Subcutaneous abdominal adipose tissue (tissue), 5 donors: ENCODE data around the gene TMEM163.
A peak's percentile ranks its signal among the peaks of the same experiment; 100 is the strongest.
"Not testable (repeated sequence)": the region's sequence is repeated elsewhere in the genome, so short reads cannot be mapped to it uniquely, and the experiment has no call there.

ENCODE experiments used
- H3K27ac ChIP-seq: one replicate; pipeline ENCODE4 v1.7.0; 2013; ENCODE audit warnings: low read depth, mild to moderate bottlenecking, inconsistent platforms, low read length, moderate library complexity
- H3K27me3 ChIP-seq, 5 donors: one replicate each; pipeline ENCODE4 v1.7.0; 2013; ENCODE audit warnings: low read length in 5 of 5, inconsistent platforms in 1 of 5; ENCODE audit not compliant: control insufficient read depth in 5 of 5, insufficient read depth in 4 of 5
- H3K36me3 ChIP-seq, 5 donors: one replicate each; pipeline ENCODE4 v1.7.0; 2013; ENCODE audit warnings: low read length in 5 of 5; ENCODE audit not compliant: control insufficient read depth in 5 of 5, insufficient read depth in 5 of 5
- H3K4me1 ChIP-seq, 5 donors: one replicate each; pipeline ENCODE4 v1.7.0; 2013; ENCODE audit warnings: low read length in 5 of 5, mild to moderate bottlenecking in 3 of 5, moderate library complexity in 1 of 5; ENCODE audit not compliant: control insufficient read depth in 5 of 5, insufficient read depth in 5 of 5
- H3K4me3 ChIP-seq, 5 donors: one replicate each; pipeline ENCODE4 v1.7.0; 2013; ENCODE audit warnings: low read length in 5 of 5, low read depth in 1 of 5
- H3K9ac ChIP-seq, 5 donors: one replicate each; pipeline ENCODE4 v1.7.0; 2013; ENCODE audit warnings: low read length in 5 of 5, mild to moderate bottlenecking in 4 of 5, moderate library complexity in 3 of 5
- H3K9me3 ChIP-seq, 5 donors: one replicate each; pipeline ENCODE4 v1.7.0; 2013; ENCODE audit warnings: low read length in 5 of 5; ENCODE audit not compliant: control insufficient read depth in 5 of 5
- donor health status: healthy.
- donor health status: healthy.
- donor health status: healthy.
- donor health status: healthy.
- donor health status: healthy.

Gene TMEM163

GRCh38 chr2:134590679-134591078 lies 128.1 kb downstream of the TMEM163 start:
- no peak overlapping the region for H3K9ac ChIP-seq
- H3K36me3 ChIP-seq, result no peaks in the 10 kb centered on the region
- H3K9me3 ChIP-seq, result peaks cover 0 to 33% (median 30%) of the 10 kb centered on the region in 5 donors
- peak overlapping the region in 1 of 5 donors; percentile 33 for H3K4me3 ChIP-seq
- peaks cover 0 to 11% (median 0%) of the 10 kb centered on the region in 5 donors for H3K4me1 ChIP-seq
- no peak overlapping the region for H3K27ac ChIP-seq
- no peaks in the 10 kb centered on the region for H3K27me3 ChIP-seq

- H3K4me1 ChIP-seq, result peaks cover 0 to 11% (median 0%) of the 10 kb centered on the region in 5 donors
- not testable (repeated sequence) for H3K27ac ChIP-seq, H3K9ac ChIP-seq, H3K36me3 ChIP-seq, H3K4me3 ChIP-seq, H3K27me3 ChIP-seq
- H3K9me3 ChIP-seq, result peaks cover 0 to 33% (median 30%) of the 10 kb centered on the region in 5 donors
Measured at GRCh38 chr2:134589171-134590083, 129.4 kb downstream of the TMEM163 start.

- no peak overlapping the region for H3K4me3 ChIP-seq
- H3K9ac ChIP-seq, result no peak overlapping the region
Measured at GRCh38 chr2:134588556-134588955, 130.2 kb downstream of the TMEM163 start.

GRCh38 chr2:134586326-134586965 lies 132.4 kb downstream of the TMEM163 start:
- Histone ChIP-seq H3K4me3 (no peak overlapping the region), H3K27me3 (no peaks in the 10 kb centered on the region), H3K9ac (no peak overlapping the region)

More at GRCh38 chr2:134588556-134588955, 130.2 kb downstream of the TMEM163 start:
- H3K27ac ChIP-seq, result no peak overlapping the region
- H3K27me3 ChIP-seq, result no peaks in the 10 kb centered on the region
- H3K9me3 ChIP-seq, result peaks cover 0 to 33% (median 30%) of the 10 kb centered on the region in 5 donors
- H3K36me3 ChIP-seq, result no peaks in the 10 kb centered on the region
- peaks cover 0 to 19% (median 2%) of the 10 kb centered on the region in 5 donors for H3K4me1 ChIP-seq

GRCh38 chr2:134583997-134584520 lies 134.7 kb downstream of the TMEM163 start:
- Histone ChIP-seq H3K9me3 (peaks cover 0 to 9% (median 3%) of the 10 kb centered on the region in 5 donors), H3K36me3 (no peaks in the 10 kb centered on the region), H3K9ac (no peak overlapping the region), H3K4me1 (peaks cover 0 to 13% (median 2%) of the 10 kb centered on the region in 5 donors), H3K27me3 (no peaks in the 10 kb centered on the region), H3K4me3 (no peak overlapping the region), H3K27ac (no peak overlapping the region)

More at GRCh38 chr2:134586326-134586965, 132.4 kb downstream of the TMEM163 start:
- peaks cover 0 to 13% (median 2%) of the 10 kb centered on the region in 5 donors for H3K4me1 ChIP-seq
- H3K36me3 ChIP-seq, result no peaks in the 10 kb centered on the region
- H3K9me3 ChIP-seq, result peaks cover 0 to 27% (median 23%) of the 10 kb centered on the region in 5 donors
- H3K27ac ChIP-seq, result no peak overlapping the region

- no peaks in the 10 kb centered on the region for H3K36me3 ChIP-seq
- H3K9ac ChIP-seq, result no peak overlapping the region
- peaks cover 0 to 5% (median 0%) of the 10 kb centered on the region in 5 donors for H3K9me3 ChIP-seq
- no peaks in the 10 kb centered on the region for H3K27me3 ChIP-seq
- H3K4me1 ChIP-seq, result peaks cover 0 to 13% (median 2%) of the 10 kb centered on the region in 5 donors
- H3K4me3 ChIP-seq, result no peak overlapping the region
- no peak overlapping the region for H3K27ac ChIP-seq
Measured at GRCh38 chr2:134583462-134583861, 135.3 kb downstream of the TMEM163 start.

GRCh38 chr2:134582547-134582899 lies 136.3 kb downstream of the TMEM163 start:
- Histone ChIP-seq H3K9ac (no peak overlapping the region), H3K36me3 (no peaks in the 10 kb centered on the region), H3K9me3 (no peaks in the 10 kb centered on the region), H3K27ac (no peak overlapping the region), H3K4me3 (no peak overlapping the region), H3K4me1 (peaks cover 0 to 13% (median 2%) of the 10 kb centered on the region in 5 donors), H3K27me3 (no peaks in the 10 kb centered on the region)

GRCh38 chr2:134581877-134582546 lies 136.8 kb downstream of the TMEM163 start:
- Histone ChIP-seq H3K9ac (no peak overlapping the region), H3K36me3 (no peaks in the 10 kb centered on the region), H3K4me1 (peaks cover 0 to 13% (median 2%) of the 10 kb centered on the region in 5 donors), H3K4me3 (no peak overlapping the region), H3K27ac (no peak overlapping the region), H3K27me3 (no peaks in the 10 kb centered on the region), H3K9me3 (no peaks in the 10 kb centered on the region)

GRCh38 chr2:134578316-134578715 lies 140.5 kb downstream of the TMEM163 start:
- Histone ChIP-seq H3K9ac (no peak overlapping the region), H3K9me3 (no peaks in the 10 kb centered on the region), H3K4me3 (no peak overlapping the region), H3K27ac (no peak overlapping the region), H3K4me1 (no peaks in the 10 kb centered on the region), H3K36me3 (no peaks in the 10 kb centered on the region), H3K27me3 (no peaks in the 10 kb centered on the region)
